GM18951 (cell line): ENCODE results near the gene TRIM62.

Experiments used
- POLR2A ChIP-seq: IDR thresholded peaks from 4 replicates; pipeline ENCODE4 v1.6.1; 2011; ENCODE audit warnings: mild to moderate bottlenecking; ENCODE audit not compliant: insufficient read length, insufficient read depth; ENCODE audit errors: extremely low read depth
- in situ Hi-C: fragments of 300-500 bp; cut with MboI; formaldehyde crosslinking; loops from one replicate; pipeline ENCODE4 v1.12.0; 2022; ENCODE audit warnings: low sequenced_read_pairs, mixed read lengths, inconsistent platforms; ENCODE audit not compliant: unreplicated experiment

The TRIM62 gene

DNA sequence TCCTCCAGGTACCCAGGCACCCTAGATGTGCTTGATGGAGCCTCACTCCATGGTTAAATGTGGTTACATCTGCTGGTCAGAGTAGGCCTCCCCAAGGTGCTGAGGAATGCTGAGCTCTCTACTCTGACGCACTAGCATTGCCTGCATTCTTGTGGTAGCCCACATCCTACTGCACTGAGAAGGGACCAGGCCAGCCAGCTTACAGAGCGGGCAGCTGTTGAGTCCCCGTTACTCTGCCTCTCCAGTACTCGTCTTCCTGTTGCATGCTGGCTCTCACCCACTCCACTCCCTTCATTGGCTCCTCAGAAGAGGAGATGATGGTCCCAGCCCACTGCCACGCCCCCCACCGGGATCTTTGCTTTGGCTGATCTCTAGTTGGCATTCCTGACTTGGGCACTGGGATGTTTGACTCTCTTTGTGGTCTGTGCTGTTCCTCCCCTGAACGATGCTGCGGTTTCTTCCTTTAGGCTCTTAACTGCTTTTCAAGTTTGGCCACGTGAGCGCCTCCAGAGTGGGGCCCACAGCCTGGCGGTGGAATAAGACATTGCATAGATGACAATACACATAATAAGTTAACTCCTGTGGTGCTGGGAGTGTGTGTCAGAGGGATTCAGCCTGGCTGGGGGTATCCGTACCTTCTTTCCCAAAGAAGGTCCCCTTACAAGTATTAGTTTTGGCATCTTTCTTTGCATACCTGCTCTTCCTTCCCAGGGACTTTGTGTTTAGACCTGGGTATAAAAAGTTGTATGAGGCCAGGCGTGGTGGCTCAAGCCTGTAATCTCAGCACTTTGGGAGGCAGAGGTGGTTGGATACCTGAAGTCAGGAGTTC lies 82.3 kb downstream of the TRIM62 start:
- in situ Hi-C loops = no loop called here

DNA sequence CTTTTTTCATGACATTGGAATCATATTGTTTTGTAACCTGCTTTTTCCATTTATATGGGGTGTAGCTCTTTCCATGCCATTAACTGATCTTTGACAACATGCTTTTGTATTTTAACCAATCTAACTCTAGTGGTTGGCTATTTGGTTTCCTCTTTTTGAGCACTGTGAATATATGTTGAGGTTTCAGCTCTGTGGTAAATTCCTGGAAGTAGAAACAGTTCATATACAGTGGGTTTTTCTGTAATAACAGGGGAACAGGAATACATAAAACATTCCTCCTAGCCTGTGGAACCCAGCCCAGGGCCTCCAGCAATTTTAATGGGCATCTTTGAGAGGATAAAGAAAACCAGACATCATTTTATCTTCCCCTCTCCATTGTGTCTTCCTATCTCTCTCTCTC lies 83.5 kb downstream of the TRIM62 start:
- no peak for TF ChIP-seq POLR2A
- in situ Hi-C loops = no loop called here

More for the DNA sequence above, 82.3 kb downstream of the TRIM62 start:
- peak; percentile 17 for TF ChIP-seq POLR2A

DNA sequence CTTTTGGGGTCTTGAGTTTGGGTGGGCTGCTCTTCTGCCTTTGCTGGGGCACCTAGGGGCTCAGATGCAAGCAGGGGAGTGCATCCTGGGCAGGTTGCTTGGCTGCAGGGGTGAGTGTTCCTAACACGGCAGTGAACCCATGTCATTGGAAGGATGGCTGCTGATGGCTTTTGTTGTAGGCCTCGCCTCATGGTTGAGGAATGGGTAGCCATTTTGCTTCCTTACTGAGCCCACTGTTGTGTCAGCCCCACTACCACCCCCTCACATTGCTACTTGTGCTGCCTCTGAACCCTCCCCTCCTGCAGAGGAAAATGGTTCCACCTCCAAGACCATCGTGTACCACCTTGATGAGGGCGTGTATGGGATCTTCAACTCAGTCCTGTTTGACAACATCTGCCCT lies 84.1 kb downstream of the TRIM62 start:
- in situ Hi-C loops = no loop called here
- no peak for TF ChIP-seq POLR2A

DNA sequence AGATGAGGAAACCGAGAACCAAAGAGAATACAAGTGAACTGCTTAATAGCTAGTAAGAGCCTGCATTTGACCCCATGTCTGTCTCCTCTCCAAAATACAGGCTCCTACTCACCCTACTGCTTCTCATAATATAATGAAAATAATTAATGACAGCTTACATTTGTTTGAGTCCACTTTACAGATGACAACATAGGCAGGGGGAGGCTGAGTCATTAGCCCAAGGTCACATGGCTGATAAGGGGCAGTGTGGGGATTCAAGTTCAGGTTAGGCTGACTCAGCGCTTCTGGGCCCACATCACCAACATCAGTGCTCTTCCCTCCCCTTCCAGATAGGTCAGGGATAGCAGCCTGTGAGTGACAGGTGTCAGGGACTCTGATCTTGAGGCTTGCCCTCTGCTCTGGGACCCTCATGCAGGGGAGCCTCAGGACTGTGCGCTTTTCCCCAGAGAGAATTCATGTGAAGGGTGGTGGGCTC lies 84.7 kb downstream of the TRIM62 start:
- in situ Hi-C loops = no loop called here
- TF ChIP-seq POLR2A = no peak

DNA sequence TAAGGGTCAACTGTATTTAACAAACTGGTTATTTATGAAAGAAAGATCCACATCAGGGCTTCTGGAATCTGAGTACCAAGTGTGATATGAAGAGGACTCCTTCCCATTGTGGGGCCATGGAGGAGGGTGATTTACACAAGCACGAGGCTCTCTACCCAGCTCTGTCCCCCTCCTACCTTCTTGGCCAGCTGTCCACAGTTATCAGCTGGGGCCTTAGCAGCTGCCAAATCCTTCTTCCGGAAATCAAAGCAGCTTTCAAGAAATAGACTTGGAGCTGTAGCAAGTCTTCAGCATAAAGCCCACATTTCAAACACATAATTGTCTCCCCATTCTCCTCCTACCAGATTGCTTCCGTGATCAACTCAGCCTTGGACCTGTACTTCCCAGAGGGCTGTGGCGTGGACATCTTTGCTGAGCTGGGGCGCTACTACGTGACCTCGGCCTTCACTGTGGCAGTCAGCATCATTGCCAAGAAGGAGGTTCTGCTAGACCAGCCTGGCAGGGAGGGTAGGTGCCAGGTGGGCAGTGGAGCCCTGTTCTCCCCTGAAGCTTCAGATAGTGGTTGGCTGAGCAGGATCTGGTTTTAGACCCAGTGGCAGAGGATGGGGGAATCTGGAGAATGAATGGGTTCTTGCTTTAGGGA lies 85.4 kb downstream of the TRIM62 start:
- in situ Hi-C loops = no loop called here
- no peak for TF ChIP-seq POLR2A
